ENCODE results near the gene RECQL.
"Not testable (repeated sequence)": the region's sequence is repeated elsewhere in the genome, so short reads cannot be mapped to it uniquely, and the experiment has no call there.

Gene RECQL

DNA sequence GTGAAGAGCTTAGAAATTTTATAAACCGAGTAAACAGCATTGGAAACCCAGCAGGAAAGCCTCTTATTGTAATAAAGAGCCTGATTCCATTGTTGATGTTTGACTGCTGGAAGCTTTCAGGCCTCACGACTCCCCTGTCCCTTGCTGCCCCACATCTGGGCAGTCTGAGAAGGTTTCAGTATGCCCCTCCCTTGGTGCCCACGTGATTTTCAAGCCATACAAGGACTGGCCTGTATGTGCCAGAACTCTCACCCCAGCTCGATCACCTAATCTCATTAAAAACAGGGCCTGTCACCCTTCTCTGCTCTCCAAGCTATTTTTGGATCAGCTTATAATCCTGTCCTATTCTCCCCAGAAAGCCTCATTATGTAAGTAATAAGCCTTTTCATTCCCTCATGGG, 71.4 kb downstream of the RECQL start:
- no peak overlapping the region for H3K4me3 ChIP-seq (ENCODE audit: low read depth, low read length)

DNA sequence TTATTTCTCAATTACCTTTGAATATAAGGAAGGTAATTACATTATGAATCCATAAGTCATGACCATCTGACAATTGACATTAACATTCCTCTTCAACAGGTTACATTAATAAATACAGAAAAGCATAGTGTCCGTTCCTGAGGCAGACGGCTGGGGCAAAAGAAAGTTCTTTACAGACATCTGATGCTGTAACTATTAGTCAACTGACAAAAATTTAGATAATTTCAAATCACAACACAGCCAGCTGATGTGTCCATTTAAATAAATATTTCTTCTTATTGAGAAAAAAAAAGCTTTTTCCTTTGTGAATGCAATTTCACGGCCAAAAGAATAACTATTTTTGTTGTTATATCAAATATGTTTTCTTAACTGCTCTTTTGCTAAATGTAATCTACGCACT, 73.2 kb downstream of the RECQL start:
- no peak overlapping the region for H3K4me3 ChIP-seq (ENCODE audit: low read depth, low read length)

DNA sequence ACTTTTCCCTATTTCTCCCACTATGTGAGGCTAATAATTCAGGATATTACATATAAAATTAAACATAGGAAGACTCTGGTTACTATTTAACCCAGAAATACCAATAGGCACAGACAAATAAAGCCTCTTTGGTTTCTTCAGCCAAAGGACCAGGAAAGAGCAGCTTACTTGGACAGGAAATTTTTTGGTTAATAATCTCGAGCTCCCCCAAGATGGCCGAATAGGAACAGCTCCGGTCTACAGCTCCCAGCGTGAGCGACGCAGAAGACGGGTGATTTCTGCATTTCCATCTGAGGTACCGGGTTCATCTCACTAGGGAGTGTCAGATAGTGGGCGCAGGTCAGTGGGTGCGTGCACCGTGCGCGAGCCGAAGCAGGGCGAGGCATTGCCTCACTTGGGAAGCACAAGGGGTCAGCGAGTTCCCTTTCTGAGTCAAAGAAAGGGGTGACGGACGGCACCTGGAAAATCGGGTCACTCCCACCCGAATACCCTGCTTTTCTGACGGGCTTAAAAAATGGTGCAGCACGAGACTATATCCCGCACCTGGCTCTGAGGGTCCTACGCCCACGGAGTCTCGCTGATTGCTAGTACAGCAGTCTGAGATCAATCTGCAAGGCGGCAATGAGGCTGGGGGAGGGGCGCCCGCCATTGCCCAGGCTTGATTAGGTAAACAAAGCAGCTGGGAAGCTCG, 82.3 kb downstream of the RECQL start:
- not testable (repeated sequence) for H3K4me3 ChIP-seq (ENCODE audit: low read depth, low read length)
